LNCaP clone FGC (cell line): Measurements from ENCODE around the gene LINC01488.

Source experiments
- DNase-seq: peaks from one replicate; pipeline ENCODE4 v3.0.0-alpha.2; 2011; ENCODE audit warnings: low read depth
- H3K4me3 ChIP-seq: 2 replicates; pipeline ENCODE4 v1.5.1; 2011; ENCODE audit warnings: mild to moderate bottlenecking, low read depth, low read length, control low read depth
- TF ChIP-seq, protein P1 (sequence below): IDR thresholded peaks from 2 replicates; pipeline ENCODE4 v1.5.1; 2012; ENCODE audit warnings: mild to moderate bottlenecking; ENCODE audit not compliant: control insufficient read depth, insufficient read depth; ENCODE audit errors: extremely low read depth

The LINC01488 gene

DNA sequence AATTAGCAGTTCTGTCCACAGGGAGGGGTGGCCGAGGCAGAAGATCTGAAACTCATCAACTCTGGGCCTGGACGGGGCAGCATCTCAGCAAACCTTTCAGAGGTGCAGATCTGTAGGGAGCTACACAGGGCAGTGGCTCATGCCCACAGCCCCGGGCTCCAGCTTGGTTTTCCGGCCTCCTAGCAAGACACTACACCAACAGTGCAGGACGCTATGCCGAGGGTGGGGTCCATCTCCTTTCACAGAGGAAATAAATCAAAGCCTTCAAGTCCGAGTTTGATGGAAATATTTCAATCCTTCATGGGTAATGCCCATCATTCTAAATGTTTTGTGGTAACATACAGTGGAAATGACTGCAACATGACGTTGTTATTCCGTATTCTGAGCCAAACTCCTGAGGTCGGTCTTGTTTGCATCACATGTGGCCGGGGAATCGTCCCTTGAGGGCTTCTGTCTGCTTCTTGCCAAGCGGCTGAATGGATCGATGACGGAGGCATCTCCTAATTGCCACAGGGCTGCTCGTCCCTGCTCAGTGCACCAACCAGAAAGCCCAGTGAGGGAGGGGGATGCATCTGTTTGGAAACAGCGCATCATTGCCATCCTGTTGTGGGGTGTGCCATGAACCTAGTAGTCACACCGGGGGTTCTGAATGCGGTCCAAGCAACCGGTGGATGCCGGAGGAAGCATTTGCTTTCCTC is 30.0 kb downstream of the LINC01488 start:
- TF ChIP-seq, protein P1, sequence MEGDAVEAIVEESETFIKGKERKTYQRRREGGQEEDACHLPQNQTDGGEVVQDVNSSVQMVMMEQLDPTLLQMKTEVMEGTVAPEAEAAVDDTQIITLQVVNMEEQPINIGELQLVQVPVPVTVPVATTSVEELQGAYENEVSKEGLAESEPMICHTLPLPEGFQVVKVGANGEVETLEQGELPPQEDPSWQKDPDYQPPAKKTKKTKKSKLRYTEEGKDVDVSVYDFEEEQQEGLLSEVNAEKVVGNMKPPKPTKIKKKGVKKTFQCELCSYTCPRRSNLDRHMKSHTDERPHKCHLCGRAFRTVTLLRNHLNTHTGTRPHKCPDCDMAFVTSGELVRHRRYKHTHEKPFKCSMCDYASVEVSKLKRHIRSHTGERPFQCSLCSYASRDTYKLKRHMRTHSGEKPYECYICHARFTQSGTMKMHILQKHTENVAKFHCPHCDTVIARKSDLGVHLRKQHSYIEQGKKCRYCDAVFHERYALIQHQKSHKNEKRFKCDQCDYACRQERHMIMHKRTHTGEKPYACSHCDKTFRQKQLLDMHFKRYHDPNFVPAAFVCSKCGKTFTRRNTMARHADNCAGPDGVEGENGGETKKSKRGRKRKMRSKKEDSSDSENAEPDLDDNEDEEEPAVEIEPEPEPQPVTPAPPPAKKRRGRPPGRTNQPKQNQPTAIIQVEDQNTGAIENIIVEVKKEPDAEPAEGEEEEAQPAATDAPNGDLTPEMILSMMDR, result no peak
- no peak overlapping the region for H3K4me3 ChIP-seq
- DNase-seq, result no peak

DNA sequence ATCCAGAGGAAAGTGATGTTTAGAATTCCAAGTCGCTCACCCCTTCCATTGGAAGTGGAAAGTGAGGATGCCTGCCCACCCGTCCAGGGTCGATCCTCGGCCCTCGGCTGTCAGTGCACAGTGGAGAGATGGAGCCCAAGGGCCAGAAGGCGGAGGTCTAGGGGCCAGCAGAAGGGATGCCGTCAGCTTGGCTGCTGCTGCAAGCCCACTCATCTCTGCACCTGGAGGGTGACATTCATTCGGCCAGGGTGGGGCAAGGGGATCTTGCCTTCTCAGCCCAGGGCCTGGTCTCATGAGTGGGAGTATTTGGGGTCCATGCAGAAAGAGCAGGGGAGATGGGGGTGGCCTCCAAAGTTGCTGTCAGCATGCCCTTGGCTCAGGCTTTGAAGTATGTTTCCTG is 30.7 kb downstream of the LINC01488 start:
- DNase-seq, result no peak
- no peak overlapping the region for H3K4me3 ChIP-seq
- TF ChIP-seq, protein P1, result no peak

DNA sequence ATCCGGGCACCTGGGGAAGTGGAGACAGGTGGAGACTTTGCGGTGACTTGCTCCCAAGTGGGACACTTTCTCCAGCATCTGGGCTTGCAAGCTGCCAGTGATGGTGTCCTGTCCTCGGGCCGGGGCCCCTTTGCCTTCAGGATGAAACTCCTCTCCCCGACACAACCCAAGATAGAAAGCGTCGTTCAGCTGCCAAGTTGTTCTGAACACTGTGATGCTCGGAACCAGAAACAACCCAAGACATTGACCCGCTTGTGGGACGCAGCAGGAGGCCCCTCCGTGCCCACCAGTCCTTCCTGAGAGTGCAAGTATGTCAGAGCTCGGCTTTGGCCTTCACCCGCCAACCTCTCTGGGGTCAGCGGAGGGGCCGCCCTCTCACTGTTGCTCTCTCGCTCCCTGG is 31.3 kb downstream of the LINC01488 start:
- no peak for DNase-seq
- TF ChIP-seq, protein P1, result no peak
- no peak overlapping the region for H3K4me3 ChIP-seq

DNA sequence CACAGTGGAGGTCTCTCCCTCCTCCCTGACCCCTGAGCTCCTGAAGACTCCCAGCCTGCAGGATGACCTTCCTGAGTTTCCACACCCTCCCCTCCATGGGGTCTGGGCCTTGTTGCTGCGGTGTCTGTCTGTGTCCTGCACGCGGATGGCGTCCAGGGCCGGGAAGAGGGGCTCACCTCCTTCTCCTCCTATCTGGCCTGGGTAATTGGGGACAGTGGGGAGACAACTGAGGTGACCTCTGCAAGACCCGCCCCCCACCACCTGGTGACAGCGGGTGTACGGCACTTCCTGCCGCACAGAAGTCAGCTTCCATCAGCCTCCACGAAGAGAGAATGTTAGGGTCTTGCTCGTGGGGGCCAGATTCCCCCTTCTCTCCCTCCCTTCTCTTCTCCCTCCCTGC is 31.7 kb downstream of the LINC01488 start:
- TF ChIP-seq, protein P1, result no peak
- DNase-seq, result no peak
- no peak overlapping the region for H3K4me3 ChIP-seq

DNA sequence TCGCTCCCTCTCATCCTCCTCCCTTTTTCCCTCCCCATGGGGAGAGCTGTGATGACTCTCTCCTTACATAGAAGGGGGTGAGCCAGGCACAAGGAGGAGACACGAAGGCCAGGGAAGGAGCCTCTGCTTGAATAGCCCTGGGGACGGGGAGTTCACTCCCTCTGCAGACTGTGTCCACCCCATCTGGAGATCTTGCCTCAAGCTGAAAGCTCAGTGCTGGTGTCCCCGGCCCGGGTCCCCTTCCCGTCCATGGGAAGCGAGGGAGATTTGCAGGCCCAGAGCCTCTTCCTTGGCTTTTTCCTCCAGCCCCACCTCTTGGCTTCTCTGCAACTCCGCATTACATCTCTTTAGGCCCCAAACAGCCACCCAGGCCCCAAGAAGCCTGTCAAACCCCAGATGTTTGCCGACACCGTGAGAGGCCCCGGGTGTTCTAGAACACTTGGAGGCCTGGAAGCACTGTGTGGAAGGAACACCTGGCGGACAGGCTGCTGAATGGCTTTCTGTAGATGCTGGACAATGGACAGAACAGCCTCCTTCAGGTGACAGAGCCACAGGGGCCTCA is 32.3 kb downstream of the LINC01488 start:
- TF ChIP-seq, protein P1, result no peak
- H3K4me3 ChIP-seq, result no peak overlapping the region
- no peak for DNase-seq

DNA sequence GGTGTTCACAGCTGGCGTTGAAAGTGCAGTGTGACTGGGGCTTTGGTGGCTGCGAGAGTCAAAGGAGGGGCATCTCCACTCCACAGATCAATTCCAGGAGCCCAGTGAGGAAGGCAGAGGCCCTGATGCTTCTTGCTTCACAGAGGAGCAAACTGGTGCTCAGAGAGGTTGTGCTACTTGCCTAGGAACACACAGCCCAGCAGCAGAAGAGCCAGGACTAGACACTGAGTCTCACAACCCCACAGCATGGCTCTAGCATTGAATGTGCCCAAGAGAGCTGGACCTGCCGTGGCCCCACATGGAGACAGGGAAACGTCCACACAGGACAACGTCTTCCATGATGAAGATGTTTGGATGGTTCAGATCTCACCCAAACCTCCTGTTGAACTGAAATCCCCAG is 33.3 kb downstream of the LINC01488 start:
- TF ChIP-seq, protein P1, result no peak
- no peak overlapping the region for H3K4me3 ChIP-seq
- no peak for DNase-seq
